Hepatocyte (in vitro differentiated cells): ENCODE results near the gene ZNF484.
"Not testable (repeated sequence)": the region's sequence is repeated elsewhere in the genome, so short reads cannot be mapped to it uniquely, and the experiment has no call there.

Source experiments
- EZH2 ChIP-seq: fragments of 200-600 bp; sonication (generic); IDR thresholded peaks from 2 replicates; pipeline ENCODE4 v1.6.1; 2016; ENCODE audit warnings: antibody characterized with exemption, mild to moderate bottlenecking, borderline replicate concordance
- TF ChIP-seq, protein P1 (sequence below): fragments of 200-600 bp; sonication (generic); IDR thresholded peaks from 2 replicates; pipeline ENCODE4 v1.5.1; 2016; ENCODE audit warnings: antibody characterized with exemption, mild to moderate bottlenecking; ENCODE audit not compliant: poor library complexity

DNA sequence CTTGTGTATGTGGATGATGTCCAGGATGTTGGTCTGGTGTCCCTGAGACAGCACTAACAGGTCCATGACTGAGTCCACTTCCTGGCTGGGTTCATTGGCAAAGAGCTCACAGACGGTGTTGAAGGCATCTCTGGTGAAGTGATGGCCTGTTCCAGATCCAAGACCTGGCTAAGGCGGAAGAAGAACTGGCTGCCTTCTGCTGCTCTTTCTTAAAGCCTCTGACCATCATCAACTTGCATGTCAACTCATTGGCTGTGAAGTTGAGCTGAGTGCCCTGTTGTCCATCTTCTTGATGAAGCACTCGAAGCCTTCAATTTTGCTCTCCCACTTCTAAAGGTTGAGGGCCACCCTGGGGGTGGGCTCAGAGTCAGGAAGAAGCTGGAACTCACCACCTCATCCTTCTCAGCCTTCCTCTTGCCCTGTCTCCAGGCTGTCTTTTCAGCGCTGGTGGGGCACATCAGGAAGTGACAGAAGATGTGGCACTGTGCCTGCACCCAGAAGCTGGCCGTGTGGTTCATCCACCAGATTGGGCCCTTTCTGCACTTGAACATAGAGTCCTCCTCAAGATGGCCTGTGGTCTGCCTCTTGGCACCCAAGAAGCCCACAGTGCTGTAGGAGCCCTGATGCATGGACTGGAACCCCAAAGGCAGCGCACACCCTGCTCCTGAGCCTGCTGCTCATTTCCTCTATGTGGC is 16.2 kb upstream of the ZNF484 start:
- TF ChIP-seq, protein P1, sequence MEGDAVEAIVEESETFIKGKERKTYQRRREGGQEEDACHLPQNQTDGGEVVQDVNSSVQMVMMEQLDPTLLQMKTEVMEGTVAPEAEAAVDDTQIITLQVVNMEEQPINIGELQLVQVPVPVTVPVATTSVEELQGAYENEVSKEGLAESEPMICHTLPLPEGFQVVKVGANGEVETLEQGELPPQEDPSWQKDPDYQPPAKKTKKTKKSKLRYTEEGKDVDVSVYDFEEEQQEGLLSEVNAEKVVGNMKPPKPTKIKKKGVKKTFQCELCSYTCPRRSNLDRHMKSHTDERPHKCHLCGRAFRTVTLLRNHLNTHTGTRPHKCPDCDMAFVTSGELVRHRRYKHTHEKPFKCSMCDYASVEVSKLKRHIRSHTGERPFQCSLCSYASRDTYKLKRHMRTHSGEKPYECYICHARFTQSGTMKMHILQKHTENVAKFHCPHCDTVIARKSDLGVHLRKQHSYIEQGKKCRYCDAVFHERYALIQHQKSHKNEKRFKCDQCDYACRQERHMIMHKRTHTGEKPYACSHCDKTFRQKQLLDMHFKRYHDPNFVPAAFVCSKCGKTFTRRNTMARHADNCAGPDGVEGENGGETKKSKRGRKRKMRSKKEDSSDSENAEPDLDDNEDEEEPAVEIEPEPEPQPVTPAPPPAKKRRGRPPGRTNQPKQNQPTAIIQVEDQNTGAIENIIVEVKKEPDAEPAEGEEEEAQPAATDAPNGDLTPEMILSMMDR = not testable (repeated sequence)
- not testable (repeated sequence) for TF ChIP-seq EZH2
